Thyroid gland (tissue), 4 donors: Measurements from ENCODE around the gene HILPDA. TPM values are rescaled to one million over a fixed set of nuclear protein-coding genes. Genes with fewer than 3 reads are reported as not detected.

Experiments used
- DNase-seq, 2 donors: peaks; one replicate each; pipeline ENCODE4 v3.0.0-alpha.2; 2019
- H3K27ac ChIP-seq, 3 donors: fragments of 200-600 bp; sonication (generic); 1 replicate in 2 of 3; 2 replicates in 1 of 3; pipeline ENCODE4 v1.5.1; 2016 to 2019; ENCODE audit warnings: mild to moderate bottlenecking in 1 of 3, moderate library complexity in 1 of 3
- H3K27me3 ChIP-seq: fragments of 200-600 bp; sonication (generic); one replicate; pipeline ENCODE4 v1.5.1; 2019
- H3K36me3 ChIP-seq, 2 donors: fragments of 200-600 bp; sonication (generic); one replicate each; pipeline ENCODE4 v1.5.1; 2016 to 2019
- H3K4me1 ChIP-seq, 2 donors: fragments of 200-600 bp; sonication (generic); one replicate each; pipeline ENCODE4 v1.5.1; 2017 to 2019
- H3K4me3 ChIP-seq, 3 donors: fragments of 200-600 bp; sonication (generic); replicated peaks in 1 of 3; 1 replicate in 2 of 3; 2 replicates in 1 of 3; pipeline ENCODE4 v1.5.1; 2016; ENCODE audit warnings: mild to moderate bottlenecking in 1 of 3
- H3K9me3 ChIP-seq: fragments of 200-600 bp; sonication (generic); one replicate; pipeline ENCODE4 v1.5.1; 2017
- CTCF ChIP-seq, 6 experiments: fragments of 200-600 bp in 3 of 6; fragments of 450-650 bp in 3 of 6; sonication (generic) in 3 of 6; IDR thresholded peaks; one replicate each; pipeline ENCODE4 v1.5.1; 2016 to 2019; ENCODE audit warnings: antibody characterized with exemption in 6 of 6, mild to moderate bottlenecking in 2 of 6, inconsistent platforms in 1 of 6, moderate library complexity in 1 of 6
- POLR2A ChIP-seq, 2 donors: fragments of 450-650 bp; IDR thresholded peaks; one replicate each; pipeline ENCODE4 v1.6.1; 2017; ENCODE audit warnings: antibody characterized with exemption in 2 of 2, mild to moderate bottlenecking in 2 of 2, moderate library complexity in 1 of 2
- WGBS, 2 donors: methylation state at CpG; one replicate each; pipeline ENCODE4 v1.1.5; 2017; 5-methylcytosine and 5-hydroxymethylcytosine counted together
- intact Hi-C: fragments of 100-400 bp; cut with DNase I; formaldehyde crosslinking; loops from one replicate; pipeline ENCODE4 v1.15.1; 2023
- total RNA-seq, 4 donors: library from RNA; depleted of rRNA; stranded (reverse); fragments of >200 nt; gene quantifications; one replicate each; pipeline ENCODE4 v1.2.3, GENCODE V29; 2016

HILPDA gene
- total RNA-seq, 4 donors from 2014 or later, result 5.4 to 21.2 (median 11.3) TPM

GRCh38 chr7:128422842-128423241 is 32.8 kb upstream of the HILPDA start:
- no peak overlapping the region for H3K27ac ChIP-seq
- no peak for DNase-seq
- TF ChIP-seq POLR2A (IDR thresholded peaks at IDR 0.05), result no peak
- TF ChIP-seq CTCF (IDR thresholded peaks at IDR 0.05), result no peak
- 78 to 83% methylated on average over 3 of the region's 3 CpGs for WGBS, 2 donors
- H3K4me1 ChIP-seq, result peaks cover 0 to 4% of the 10 kb centered on the region in 2 donors
- intact Hi-C loops, result loop anchor here (2.0 kb wide), 1 partner anchor 28 kb away; no protein-coding TSS in a partner anchor
- no peaks in the 10 kb centered on the region for H3K9me3 ChIP-seq
- no peaks in the 10 kb centered on the region for H3K36me3 ChIP-seq
- no peaks in the 10 kb centered on the region for H3K27me3 ChIP-seq
- no peak overlapping the region for H3K4me3 ChIP-seq

GRCh38 chr7:128424686-128425275 is 30.9 kb upstream of the HILPDA start:
- H3K9me3 ChIP-seq, result no peaks in the 10 kb centered on the region
- TF ChIP-seq POLR2A (IDR thresholded peaks at IDR 0.05) (no peak), CTCF (IDR thresholded peaks at IDR 0.05) (no peak)
- no peak overlapping the region for H3K27ac ChIP-seq
- DNase-seq, result no peak
- intact Hi-C loops, result no loop called here
- no peaks in the 10 kb centered on the region for H3K27me3 ChIP-seq
- H3K4me1 ChIP-seq, result peaks cover 0 to 4% of the 10 kb centered on the region in 2 donors
- H3K4me3 ChIP-seq, result no peak overlapping the region
- 61 to 80% methylated on average over 1 of the region's 1 CpG for WGBS, 2 donors
- no peaks in the 10 kb centered on the region for H3K36me3 ChIP-seq

- DNase-seq, result peak; percentile 48 to 66
- no peaks in the 10 kb centered on the region for H3K9me3 ChIP-seq
- no peak overlapping the region for H3K27ac ChIP-seq
- H3K27me3 ChIP-seq, result no peaks in the 10 kb centered on the region
- H3K4me3 ChIP-seq, result no peak overlapping the region
- no peaks in the 10 kb centered on the region for H3K36me3 ChIP-seq
- WGBS, 2 donors, result 44 to 46% methylated on average over 4 of the region's 4 CpGs
- intact Hi-C loops, result loop anchor here (2.0 kb wide), 1 partner anchor 33 kb away; no protein-coding TSS in a partner anchor
- peak; percentile 49 to 77 (median 61) for TF ChIP-seq CTCF (IDR thresholded peaks at IDR 0.05)
- TF ChIP-seq POLR2A (IDR thresholded peaks at IDR 0.05), result no peak
- peaks cover 0 to 4% of the 10 kb centered on the region in 2 donors for H3K4me1 ChIP-seq
Measured at GRCh38 chr7:128425850-128426249, 29.8 kb upstream of the HILPDA start.

GRCh38 chr7:128427289-128427891 is 28.3 kb upstream of the HILPDA start:
- H3K27me3 ChIP-seq, result no peaks in the 10 kb centered on the region
- H3K9me3 ChIP-seq, result no peaks in the 10 kb centered on the region
- TF ChIP-seq POLR2A (IDR thresholded peaks at IDR 0.05), result no peak
- TF ChIP-seq CTCF (IDR thresholded peaks at IDR 0.05), result peak; percentile 52 to 94 (median 81)
- no peaks in the 10 kb centered on the region for H3K36me3 ChIP-seq
- H3K4me1 ChIP-seq, result peaks cover 0 to 4% of the 10 kb centered on the region in 2 donors
- no peak overlapping the region for H3K4me3 ChIP-seq
- 14 to 16% methylated on average over 7 of the region's 7 CpGs for WGBS, 2 donors
- intact Hi-C loops, result loop anchor here (2.0 kb wide), 1 partner anchor 31 kb away; no protein-coding TSS in a partner anchor
- H3K27ac ChIP-seq, result no peak overlapping the region
- DNase-seq, result peak; percentile 20 to 26

GRCh38 chr7:128430207-128430606 is 25.5 kb upstream of the HILPDA start:
- WGBS, 2 donors, result 72 to 82% methylated on average over 3 of the region's 3 CpGs
- no peak for TF ChIP-seq CTCF (IDR thresholded peaks at IDR 0.05)
- TF ChIP-seq POLR2A (IDR thresholded peaks at IDR 0.05), result no peak
- Histone ChIP-seq H3K27me3 (no peaks in the 10 kb centered on the region), H3K9me3 (no peaks in the 10 kb centered on the region), H3K4me1 (no peaks in the 10 kb centered on the region), H3K4me3 (no peak overlapping the region), H3K27ac (no peak overlapping the region), H3K36me3 (no peaks in the 10 kb centered on the region)
- DNase-seq, result no peak
- intact Hi-C loops, result no loop called here
